Fibroblast of skin of back (primary cell): ENCODE data around the gene TGM1.

Experiments used
- DNase-seq: peaks from one replicate; pipeline ENCODE4 v3.0.0-alpha.2; 2013

Gene TGM1

DNA sequence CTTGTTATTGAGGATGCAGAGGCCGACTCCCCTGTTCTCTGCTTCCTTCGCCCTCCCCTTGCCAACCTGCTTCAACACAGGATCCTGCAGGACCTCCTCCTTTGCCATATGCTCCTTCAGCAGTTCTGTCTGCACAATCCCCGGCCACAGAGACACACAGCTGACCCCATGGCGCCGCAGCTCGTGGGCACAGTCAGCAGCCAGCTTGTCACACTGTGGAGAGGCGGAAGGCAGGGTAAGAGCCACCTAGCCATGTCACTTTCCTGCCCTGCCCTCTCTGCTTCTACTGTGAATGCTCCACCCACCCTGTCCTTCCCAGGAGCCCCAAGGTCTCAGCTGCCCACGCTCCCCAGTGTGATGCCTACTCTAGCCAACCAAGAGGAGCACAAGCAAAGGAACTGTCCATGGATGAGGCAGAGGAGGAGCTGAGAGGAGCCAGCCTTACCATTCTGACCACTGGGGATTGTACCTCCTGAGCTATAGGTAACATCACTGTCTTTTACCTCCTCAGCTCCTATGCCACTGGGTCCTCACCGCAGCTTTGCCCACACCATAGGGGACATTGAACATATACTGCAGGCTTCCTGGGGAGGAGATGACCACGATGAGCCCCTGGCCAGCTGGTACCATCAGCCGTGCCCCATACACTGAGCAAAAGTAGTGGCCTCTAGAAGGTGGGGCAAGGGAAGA lies 29.3 kb upstream of the TGM1 start:
- no peak for DNase-seq

DNA sequence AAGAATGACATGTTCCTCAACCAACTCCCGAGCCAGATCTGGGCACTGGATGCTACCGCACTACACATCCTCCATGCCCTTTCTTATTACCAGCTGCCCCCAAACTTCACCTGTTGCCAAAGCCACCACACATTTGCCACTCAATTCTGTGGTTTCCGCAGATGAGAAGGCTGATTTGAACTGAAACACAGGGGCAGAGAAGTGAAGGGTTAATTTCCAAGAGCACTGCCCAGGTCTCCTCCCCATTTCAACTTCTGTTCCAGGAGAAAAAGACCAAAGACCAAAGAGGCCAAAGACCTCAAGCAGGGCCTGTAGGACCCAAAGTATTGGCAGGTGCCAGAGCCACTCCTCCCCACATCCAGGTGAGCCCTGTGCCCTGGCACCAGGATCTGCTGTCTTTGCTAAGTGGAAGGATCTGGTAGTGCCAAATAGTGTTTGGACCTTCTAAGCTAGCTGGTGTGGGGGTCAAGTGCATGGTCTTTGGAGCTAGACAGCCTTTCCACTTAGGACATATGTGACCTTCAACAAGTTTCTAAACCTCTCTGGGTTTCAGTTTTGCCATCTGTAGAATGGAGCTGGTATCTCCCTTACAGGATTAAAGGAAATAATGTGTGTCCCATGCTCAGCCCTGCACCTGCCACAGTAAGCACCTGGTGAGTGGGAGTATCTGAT lies 28.6 kb upstream of the TGM1 start:
- no peak for DNase-seq

DNA sequence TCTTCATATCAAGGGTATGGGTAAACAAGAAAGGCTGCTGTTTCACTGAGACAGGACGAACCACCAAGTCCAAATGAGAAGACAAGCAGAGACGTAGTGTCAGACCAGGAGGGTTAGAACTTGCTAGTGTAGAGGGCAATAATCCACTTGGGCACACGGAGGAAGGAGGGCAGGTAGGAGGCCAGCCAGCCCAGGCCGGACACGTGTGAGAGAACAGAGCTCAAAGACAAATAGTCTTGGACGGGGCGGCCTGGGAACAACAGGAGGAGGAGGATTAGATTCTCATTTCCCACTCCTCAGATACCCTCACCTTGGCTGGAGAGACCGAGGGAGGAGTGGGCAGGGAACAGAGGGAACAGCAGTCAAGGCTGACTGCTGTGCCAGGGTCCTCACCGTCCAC lies 27.8 kb upstream of the TGM1 start:
- DNase-seq = no peak

DNA sequence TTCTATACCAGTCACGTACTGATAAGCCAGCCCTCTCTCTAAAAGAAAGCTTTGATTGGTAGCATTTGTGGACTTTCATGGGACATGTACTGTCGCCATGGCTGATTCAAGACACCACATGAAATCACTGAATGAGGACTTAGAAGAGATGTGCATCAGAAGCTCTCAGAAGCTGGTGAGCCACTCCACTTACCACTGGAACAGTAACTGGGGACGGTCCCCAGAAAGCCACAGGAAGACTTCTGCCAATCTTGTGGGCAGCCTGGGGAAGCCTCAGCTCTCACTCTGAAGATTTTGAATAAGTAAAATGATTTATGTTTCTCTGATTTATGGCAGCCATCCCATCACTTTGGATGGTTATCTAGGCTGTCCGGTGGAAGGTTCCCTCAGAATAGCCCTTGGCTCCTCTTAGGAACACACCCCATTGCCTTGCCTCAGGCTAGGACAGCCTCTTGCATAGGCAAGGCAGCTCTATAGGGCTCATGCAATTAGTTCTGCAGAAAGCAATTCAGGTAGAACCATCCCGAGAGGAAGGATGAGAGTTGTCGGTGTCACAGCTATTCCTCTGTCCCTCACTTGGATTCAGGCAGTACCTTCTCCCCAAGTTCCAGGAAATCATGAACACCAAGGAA lies 26.8 kb upstream of the TGM1 start:
- no peak for DNase-seq

DNA sequence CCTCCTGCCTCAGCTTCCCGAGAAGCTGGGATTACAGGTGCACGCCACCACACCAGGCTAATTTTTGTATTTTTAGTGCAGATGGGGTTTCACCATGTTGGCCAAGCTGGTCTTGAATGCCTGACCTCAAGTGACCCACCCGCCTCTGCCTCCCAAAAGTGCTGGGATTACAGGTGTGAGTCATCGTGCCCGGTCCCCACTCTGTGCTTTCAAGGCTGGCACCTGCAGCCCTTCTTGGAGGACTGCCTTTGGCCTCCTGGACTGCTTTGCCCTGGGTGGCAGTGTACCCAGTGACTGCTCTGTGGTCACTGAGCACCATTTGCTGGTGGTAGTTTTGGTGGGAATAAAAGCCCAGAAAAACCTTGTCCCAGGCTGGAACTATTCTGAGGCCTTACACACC lies 24.0 kb upstream of the TGM1 start:
- DNase-seq = no peak

DNA sequence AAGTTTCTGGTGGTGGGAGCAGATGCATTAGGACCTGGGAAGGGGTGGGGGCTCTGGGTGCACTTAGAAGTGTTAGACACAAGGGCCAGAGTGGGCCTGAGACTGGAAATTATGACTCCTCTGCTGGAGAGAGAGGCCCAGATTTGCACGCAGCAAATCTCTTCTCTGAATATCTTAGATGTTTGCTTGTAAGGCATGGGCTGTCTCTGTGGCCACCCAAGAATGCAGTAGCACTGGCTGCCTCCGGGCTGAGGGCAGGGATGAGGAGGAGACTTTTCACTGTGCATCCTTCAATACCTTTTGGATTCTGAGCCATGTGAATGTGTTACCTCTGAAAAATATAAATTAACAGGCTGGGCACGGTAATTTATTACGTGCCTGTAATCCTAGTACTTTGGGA lies 22.4 kb upstream of the TGM1 start:
- DNase-seq = no peak

DNA sequence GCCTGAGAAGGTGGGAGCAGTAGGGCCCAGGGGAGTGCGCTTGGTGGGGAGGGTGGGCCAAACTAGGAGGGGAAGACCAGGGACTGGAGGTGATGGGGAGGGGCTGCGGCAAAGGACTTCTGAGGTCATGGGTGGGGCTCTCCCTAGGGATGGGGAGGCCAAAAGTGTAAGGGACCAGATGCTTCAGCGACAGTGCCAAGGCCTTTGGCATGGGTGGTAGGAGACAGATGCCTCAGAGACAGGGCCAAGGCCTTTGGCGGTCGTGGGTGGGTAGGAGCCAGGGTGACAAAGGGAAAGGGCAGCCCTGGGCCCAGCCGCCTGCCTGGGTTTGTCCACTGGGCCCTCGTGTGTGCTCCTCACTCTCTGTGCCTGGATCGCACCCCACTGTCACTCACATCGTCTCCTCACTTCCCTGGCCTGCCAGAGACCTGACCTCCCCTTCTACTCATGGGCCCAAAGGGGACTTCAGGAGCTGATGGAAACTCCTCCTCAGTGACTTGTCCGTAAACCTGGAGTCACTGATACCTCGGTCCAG lies 21.6 kb upstream of the TGM1 start:
- no peak for DNase-seq

DNA sequence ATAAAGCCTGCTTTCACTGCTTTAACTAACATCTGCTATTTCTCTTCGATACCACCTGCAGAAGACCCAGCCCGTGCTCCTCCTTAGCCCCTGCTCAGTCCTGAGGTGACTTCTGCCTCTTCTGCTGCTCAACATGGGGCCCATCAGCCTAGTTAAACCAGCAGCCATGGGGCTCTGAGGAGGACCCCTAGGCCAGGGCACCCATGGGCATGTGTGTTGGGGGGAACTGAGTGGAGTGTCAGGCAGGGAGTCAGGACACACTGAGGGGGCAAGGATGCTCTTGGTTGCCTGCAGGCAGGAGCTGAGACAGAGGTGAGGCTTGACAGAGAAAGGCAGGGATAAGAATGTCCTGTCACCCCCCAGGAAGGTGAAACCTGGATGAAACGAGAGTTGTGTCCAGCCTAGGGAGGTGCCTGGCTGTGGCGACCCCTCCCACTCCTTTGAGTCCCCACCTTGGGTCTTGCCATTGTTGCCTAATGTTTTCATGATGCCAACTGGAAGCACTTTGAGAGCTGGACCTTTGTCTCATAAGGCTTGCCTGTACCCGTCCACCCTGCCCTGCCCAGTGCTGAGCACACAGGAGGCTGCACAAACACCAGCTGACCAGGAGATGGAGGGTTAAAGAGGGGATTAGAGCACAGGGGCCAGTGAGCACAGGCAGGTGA lies 21.0 kb upstream of the TGM1 start:
- no peak for DNase-seq

DNA sequence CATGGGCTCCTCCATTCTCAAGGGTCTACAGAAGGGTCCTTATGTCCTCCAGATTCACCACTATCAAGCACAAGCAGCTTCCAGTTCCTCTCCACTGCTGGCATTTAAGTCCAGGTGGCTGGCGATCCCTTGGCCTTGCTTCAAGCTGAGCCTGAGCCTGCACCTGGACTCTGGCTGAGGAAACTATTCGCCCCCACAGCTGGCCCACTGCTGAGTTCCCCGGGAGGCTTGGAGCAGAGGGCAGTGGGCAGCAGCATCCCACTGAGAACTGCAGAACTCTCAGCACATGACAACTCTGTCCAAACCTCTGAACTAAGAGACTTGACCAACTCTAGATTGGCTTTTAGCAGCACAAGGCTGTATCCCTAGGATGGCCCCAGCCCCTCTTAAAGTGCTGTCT lies 19.8 kb upstream of the TGM1 start:
- DNase-seq = no peak

DNA sequence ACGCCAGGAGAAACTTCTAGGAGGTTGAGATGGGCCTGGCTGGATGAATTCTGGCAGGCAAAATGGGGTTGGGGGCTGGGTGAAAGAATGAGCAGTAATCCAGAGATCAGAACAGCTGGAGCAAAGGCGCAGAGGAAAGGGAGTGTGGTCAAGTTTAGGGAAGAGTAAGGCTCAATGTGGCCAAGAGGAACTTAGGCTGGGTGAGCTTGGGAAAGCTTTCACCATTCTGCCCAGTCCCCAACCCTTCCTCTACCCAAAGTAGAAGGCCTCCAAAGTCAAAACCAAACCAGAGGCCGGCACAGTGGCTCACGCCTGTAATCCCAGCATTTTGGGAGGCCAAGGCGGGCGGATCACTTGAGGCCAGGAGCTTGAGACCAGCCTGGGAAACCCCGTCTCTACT lies 18.7 kb upstream of the TGM1 start:
- no peak for DNase-seq

DNA sequence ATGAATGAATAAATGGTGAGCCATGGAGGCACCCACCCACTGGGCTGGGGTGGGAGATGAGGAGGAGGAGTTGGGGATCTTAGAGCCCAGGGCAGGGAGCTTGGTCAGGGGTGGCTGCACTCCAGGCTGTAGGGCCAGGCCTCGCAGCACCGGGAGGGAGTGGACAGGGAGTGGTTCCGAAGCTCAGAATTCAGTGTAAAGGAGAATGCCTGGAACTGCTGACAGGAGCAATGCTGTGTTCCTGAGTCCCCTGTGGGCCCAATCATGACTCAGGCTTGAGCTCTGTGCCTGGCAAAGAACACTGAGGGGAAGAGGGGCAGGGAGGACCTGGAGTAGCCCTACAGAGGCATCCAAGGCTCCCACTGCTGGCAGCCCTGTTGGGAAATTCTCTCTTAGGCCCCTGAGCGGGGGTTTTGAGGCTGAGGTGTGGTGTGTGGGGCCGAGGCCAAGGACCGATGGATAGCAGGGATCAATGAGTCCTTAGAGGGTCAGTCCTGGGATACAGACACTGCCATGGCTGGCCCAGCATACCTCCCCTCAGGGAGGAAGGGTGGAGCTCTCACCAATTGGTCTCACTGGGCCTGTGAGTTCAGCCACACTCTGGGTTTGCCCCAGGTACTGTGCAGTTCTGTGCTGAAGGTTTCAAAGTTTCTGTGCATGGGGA lies 18.0 kb upstream of the TGM1 start:
- no peak for DNase-seq

DNA sequence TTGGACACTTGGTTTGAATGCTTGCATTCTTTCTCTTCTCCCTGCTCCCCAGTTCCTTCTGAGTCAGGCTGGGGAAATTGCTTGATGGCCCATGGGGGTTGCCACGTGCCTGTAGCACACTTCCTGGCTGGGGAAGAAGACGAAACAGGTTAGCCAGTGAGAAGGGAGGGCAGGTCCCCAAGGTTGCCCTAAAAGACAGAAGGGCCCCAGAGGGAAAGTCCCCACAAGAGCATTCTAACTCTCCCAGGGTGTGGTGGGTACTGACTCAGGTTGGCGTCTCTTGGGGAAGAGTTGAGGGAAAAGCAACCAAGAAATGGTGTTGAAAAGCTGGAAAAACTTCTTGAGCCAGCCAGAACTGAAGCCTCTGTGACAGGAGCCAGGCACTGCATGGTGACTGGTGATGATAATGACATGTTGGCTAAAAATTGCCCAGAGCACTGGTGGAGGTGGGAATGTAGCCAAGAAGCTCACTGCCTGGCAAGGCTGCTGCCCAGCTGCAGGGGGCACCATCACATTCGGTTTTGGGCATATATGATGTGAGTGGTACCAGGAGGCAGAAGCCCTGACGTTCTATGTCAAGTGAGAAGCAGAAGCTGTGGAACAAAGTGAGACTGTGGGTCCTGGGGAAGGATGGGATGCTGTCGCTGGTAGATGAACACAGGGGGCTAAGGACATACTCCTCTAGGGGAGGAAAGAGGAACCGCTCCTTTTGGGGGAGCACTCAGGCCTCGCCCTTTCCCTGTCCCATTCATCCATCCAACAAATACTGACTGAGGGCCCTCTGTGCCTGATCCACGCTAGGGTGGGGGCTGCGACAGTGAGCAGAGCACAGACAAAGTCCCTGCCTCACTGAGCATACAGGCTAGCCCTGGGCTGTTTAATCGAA lies 16.6 kb upstream of the TGM1 start:
- DNase-seq = peak; percentile 12

DNA sequence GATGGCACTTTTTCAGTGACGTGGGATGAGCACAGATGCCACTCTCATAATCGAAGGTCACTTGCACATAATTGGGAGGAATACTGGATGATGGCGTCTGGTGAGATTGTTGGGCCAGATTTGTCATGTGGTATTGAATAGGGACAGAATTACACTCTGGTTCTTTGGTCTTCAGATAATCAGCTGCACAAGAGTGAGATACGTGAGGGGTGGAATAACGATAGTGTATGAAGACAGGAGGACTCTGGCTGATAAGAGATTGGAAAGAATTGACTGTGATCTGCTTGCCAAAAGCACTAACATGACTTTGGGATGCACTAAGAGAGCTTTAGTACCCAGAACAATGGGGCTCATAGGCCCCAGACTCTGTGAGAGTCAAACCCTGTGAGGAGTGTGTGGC lies 15.4 kb upstream of the TGM1 start:
- no peak for DNase-seq

DNA sequence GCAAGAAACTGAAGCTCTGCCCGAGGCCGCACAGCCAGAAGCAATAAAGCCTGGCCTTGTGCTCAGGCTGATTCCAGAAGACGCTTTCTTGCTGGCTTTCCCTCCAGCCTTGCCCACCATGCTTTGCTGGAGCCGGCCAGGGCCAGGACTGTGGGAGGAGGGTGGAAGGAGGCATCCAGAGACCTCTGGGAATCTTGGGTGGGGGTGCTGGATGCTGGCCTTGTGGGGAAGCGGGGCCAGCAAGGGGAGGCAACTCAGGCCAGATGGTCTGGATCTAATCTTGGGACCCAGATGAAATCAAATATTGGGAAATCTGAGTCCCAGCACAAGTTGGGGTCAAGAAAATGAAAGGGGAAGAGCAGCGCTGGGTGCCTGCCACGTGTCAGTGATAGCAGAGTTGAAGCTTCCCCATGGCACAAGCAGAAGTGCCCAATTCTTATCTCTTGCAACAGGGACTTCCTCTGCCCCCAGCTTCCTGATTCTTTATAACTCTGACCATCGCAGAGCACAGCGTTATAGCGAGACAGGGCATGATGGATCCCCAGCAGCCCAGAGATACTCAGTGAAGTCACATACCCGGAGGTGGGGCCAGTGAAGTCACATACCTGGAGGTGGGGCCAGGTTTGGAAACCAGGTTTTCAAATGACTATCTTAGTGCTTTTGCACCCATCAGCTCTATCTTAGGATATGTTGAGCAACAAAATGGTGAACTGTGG lies 14.8 kb upstream of the TGM1 start:
- DNase-seq = no peak

DNA sequence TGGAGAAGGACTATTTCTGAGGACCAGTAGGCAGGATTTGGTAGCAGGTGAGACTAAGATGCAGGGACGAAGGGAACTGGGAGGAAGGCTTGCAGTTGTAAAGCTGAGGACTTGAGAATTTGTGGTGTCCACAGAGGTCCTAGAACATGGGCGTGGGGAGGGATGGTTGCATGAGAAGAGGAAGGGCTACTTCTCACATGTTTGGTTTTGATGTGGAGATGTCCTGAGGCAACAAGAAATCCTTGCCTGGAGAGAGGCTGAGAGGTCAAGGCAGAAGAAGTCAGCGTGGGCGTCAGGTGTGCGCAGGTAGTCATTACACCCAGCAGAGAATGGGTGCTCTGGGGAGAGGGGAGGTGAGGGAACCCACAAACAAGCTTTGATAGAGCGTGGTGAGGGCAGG lies 14.1 kb upstream of the TGM1 start:
- DNase-seq = no peak

DNA sequence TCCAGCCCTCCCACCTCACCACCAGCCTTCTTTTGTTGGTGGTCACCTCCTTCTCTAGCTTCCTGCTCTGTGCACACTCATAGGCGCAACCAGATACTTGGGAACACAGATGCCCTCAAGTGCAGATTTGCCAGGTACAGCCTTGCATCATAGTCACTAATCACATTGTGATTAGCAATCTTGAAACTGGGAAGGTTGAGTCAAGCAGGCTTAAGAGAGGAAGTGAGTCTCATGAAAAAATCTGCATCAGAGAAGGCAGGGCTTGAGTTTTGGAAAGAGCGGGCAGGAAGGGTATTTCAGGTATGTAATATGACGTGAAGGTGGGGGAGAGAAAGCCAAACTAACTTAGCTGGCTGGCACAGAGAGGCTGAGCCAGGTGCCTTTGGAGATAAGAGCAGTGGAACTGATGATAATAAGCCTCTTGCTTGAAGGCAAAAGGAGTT lies 11.1 kb upstream of the TGM1 start:
- no peak for DNase-seq

DNA sequence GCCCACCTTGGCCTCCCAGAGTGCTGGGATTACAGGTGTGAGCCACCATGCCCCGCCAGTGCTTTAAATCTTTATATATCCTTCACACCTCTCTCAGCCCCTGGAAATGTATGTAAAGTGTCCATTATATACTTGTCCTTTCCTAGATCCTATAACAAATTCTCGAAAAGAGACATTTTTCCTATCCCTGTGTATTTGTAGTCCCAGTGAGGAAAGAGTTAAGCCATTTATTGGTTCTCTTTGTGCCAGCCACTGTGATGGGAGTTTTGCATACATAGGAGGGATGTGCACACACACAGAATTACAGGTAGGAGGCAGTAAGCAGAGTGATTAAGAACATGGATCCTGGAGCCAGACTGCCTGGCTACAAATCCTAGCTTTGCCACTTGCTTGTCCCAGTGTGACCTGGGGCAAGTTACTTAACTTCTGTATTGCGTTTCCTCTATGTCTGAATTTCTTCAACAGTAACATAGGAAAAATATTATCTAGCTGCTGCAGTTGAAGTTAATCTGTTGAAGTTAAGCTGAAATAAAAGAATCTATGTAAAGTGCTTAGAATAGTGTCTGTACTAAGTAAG lies 10.5 kb upstream of the TGM1 start:
- DNase-seq = no peak

DNA sequence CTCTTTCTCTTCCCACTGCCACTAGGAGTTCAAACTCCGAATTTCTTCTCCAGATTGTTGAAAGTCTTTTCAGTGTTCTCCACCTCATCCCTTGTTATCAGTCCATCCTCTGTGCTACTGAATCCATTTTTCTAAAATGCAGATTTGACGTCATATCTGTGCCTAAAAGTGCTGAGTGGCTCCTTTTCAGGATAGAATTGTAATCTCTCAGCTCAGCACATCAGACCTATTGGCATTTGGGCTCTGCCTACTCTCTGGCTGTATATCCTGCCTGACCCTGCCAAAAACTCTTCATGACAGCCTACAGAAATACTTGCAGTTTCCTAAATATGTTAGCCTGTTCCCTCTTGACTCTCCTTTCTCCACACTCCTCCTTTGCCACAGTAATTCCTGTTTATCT lies 9.5 kb upstream of the TGM1 start:
- no peak for DNase-seq

DNA sequence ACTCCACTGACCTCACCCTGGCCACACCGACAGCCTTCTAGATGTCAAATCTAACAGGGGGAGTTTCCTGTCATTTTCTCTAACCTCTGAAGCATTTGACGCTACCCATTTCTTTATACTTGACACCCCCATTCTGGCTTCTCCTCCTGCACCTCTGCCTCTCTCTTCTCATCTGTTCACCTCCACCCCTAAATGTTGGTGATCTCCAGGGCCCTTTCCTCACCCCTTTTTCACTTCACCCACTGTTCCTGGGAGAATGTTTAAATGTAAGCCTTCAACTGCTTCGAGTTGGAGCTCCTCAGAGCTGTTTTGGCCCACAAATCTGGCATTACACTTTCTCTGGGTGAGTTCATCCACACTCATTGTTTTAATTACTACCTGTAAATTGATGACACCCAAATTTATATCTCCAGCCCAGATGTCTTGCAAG lies 8.9 kb upstream of the TGM1 start:
- no peak for DNase-seq

DNA sequence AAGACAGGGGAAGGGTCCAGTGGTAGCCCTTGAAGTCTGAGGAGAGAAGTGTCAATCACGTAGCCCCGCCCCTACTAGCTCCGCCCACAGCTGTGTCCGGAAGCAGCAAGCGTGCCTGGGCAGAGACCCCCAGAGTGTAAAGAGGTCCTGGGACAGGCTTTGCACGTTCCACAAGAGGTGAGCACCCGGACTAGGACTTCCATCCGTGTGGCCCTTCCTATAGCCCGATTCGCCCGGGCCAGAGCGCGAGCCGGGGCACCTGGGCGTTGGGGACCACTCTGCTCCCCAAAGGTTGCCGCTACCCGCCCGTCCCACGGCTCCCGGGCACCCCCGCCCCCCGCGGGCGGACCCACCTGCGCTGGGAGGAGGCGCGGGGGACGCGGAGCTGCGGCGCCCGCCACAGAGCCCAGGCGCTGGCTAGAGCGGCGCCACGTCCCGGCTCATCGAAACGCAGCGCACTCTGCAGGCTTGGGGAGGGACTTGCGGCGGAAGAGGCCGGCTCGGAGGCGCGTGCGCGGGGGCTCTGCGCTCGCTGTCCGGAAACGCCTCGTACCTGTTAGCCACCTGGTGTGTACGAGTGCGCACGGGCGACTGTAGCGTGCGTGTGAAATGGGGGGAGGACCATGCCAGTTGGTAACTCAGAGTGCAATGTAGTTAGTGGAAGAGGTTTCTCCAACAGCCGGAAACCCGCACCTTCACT lies 8.3 kb upstream of the TGM1 start, which contains the start of gene RABGGTA:
Gene RABGGTA, minus strand, starts transcription at position 464 of the 700 bp plus-strand sequence. CDS start 482 bp downstream, outside the sequence.
- DNase-seq = peak; percentile 83
